Gastrocnemius medialis (tissue), 4 donors: ENCODE measurements around the gene PMEPA1.

Experiments
- POLR2A ChIP-seq, 2 donors: fragments of 450-650 bp; IDR thresholded peaks; one replicate each; pipeline ENCODE4 v1.6.1; 2017; ENCODE audit warnings: antibody characterized with exemption in 2 of 2, mild to moderate bottlenecking in 2 of 2, moderate library complexity in 2 of 2
- TF ChIP-seq, protein P1 (sequence below), 5 experiments: fragments of 450-650 bp in 3 of 5; fragments of 200-600 bp in 2 of 5; sonication (generic) in 2 of 5; IDR thresholded peaks in 4 of 5; conservative IDR thresholded peaks in 1 of 5; 1 replicate in 4 of 5; 2 replicates in 1 of 5; pipeline ENCODE4 v1.5.1; 2016 to 2019; ENCODE audit warnings: antibody characterized with exemption in 5 of 5, mild to moderate bottlenecking in 3 of 5, moderate library complexity in 3 of 5

GRCh38 chr20:57701090-57701489 lies 8.7 kb downstream of the PMEPA1 start:
- TF ChIP-seq, protein P1, sequence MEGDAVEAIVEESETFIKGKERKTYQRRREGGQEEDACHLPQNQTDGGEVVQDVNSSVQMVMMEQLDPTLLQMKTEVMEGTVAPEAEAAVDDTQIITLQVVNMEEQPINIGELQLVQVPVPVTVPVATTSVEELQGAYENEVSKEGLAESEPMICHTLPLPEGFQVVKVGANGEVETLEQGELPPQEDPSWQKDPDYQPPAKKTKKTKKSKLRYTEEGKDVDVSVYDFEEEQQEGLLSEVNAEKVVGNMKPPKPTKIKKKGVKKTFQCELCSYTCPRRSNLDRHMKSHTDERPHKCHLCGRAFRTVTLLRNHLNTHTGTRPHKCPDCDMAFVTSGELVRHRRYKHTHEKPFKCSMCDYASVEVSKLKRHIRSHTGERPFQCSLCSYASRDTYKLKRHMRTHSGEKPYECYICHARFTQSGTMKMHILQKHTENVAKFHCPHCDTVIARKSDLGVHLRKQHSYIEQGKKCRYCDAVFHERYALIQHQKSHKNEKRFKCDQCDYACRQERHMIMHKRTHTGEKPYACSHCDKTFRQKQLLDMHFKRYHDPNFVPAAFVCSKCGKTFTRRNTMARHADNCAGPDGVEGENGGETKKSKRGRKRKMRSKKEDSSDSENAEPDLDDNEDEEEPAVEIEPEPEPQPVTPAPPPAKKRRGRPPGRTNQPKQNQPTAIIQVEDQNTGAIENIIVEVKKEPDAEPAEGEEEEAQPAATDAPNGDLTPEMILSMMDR (IDR thresholded peaks at IDR 0.05 in 4 of 5, conservative IDR thresholded peaks at IDR 0.05 in 1 of 5), result no peak
- TF ChIP-seq POLR2A (IDR thresholded peaks at IDR 0.05), result no peak
